SK-MEL-5 (cell line): Measurements from ENCODE around the gene C19orf47. TPM values are rescaled to one million over a fixed set of nuclear protein-coding genes. Genes with fewer than 3 reads are reported as not detected.
A peak's percentile ranks its signal among the peaks of the same experiment; 100 is the strongest.

Experiments used
- DNase-seq: peaks from one replicate; pipeline ENCODE4 v3.0.0-alpha.2; 2016; ENCODE audit warnings: low read depth, low spot score
- in situ Hi-C: cut with HindIII; loops from 2 replicates; pipeline ENCODE4 v1.10.0; 2016; ENCODE audit warnings: low sequenced_read_pairs, high pct_unique_total_duplicates, low pct_unique_long_range_greater_than_20kb
- polyA plus RNA-seq, 2 experiments: library from polyadenylated mRNA; depleted of rRNA; stranded (reverse); fragments of >200 nt; gene quantifications; 2 replicates each; pipeline ENCODE4 v1.2.3, GENCODE V29; 2015
- total RNA-seq: library from RNA; depleted of rRNA; stranded (reverse); fragments of >200 nt; shearing (Covaris generic); gene quantifications from 2 replicates; pipeline ENCODE4 v1.2.3, GENCODE V29; 2014; rRNA removed

The C19orf47 gene
- total RNA-seq: 3.4 and 4.1 TPM in 2 replicates
- 11.2 and 13.0 TPM in 2 replicates for polyA plus RNA-seq (2015; cell fraction: cytosol; rRNA removed)
- polyA plus RNA-seq (2015; cell fraction: nucleus; rRNA removed): 4.2 and 13.6 TPM in 2 replicates

- in situ Hi-C loops: no loop called here
- DNase-seq: peak; percentile 98
Measured at GRCh38 chr19:40348125-40348913, at the start of gene C19orf47, which contains the start of gene PLD3. C19orf47 (minus strand) TSS chr19:40348397; CDS start chr19:40341857, 6,540 bp downstream. PLD3 (plus strand) TSS chr19:40348695; CDS start chr19:40366484, 17,789 bp downstream.

- in situ Hi-C loops: no loop called here
- DNase-seq: no peak
Measured at GRCh38 chr19:40397568-40397906, 49.3 kb upstream of the C19orf47 start.

GRCh38 chr19:40396886-40397567, 48.8 kb upstream of the C19orf47 start:
- in situ Hi-C loops: no loop called here
- no peak for DNase-seq

- in situ Hi-C loops: no loop called here
- DNase-seq: no peak
Measured at GRCh38 chr19:40395956-40396355, 47.8 kb upstream of the C19orf47 start.

GRCh38 chr19:40394816-40395210, 46.6 kb upstream of the C19orf47 start:
- no peak for DNase-seq
- in situ Hi-C loops: no loop called here

- DNase-seq: no peak
- in situ Hi-C loops: no loop called here
Measured at GRCh38 chr19:40393894-40394815, 46.0 kb upstream of the C19orf47 start.

GRCh38 chr19:40392894-40393517, 44.8 kb upstream of the C19orf47 start:
- in situ Hi-C loops: no loop called here
- peak; percentile 45 for DNase-seq

- no peak for DNase-seq
- in situ Hi-C loops: no loop called here
Measured at GRCh38 chr19:40392123-40392522, 43.9 kb upstream of the C19orf47 start.

GRCh38 chr19:40390084-40390742, 42.0 kb upstream of the C19orf47 start, which contains the start of gene HIPK4:
HIPK4 (minus strand) TSS chr19:40390181; CDS start chr19:40389902, 279 bp downstream.
- in situ Hi-C loops: no loop called here
- DNase-seq: no peak

- in situ Hi-C loops: no loop called here
- no peak for DNase-seq
Measured at GRCh38 chr19:40389404-40390083, 41.3 kb upstream of the C19orf47 start.

- DNase-seq: no peak
- in situ Hi-C loops: no loop called here
Measured at GRCh38 chr19:40388481-40388880, 40.3 kb upstream of the C19orf47 start.

GRCh38 chr19:40387155-40387554, 39.0 kb upstream of the C19orf47 start:
- in situ Hi-C loops: no loop called here
- DNase-seq: no peak

- in situ Hi-C loops: no loop called here
- no peak for DNase-seq
Measured at GRCh38 chr19:40383668-40384248, 35.6 kb upstream of the C19orf47 start.

- DNase-seq: no peak
- in situ Hi-C loops: no loop called here
Measured at GRCh38 chr19:40381321-40381720, 33.1 kb upstream of the C19orf47 start.

GRCh38 chr19:40380199-40381037, 32.2 kb upstream of the C19orf47 start:
- DNase-seq: no peak
- in situ Hi-C loops: no loop called here
